Neural crest cell (in vitro differentiated cells): ENCODE measurements around the gene PATL2. TPM values are rescaled to one million over a fixed set of nuclear protein-coding genes. Genes with fewer than 3 reads are reported as not detected.

ENCODE experiments used
- DNase-seq: peaks from one replicate; pipeline ENCODE4 v3.0.0; 2021; ENCODE audit warnings: low read depth, mixed read lengths, low spot score
- H3K27ac Mint-ChIP-seq: one replicate; pipeline ENCODE4 v1.8.0; 2021; ENCODE audit warnings: mild to moderate bottlenecking, mixed read lengths; ENCODE audit not compliant: unreplicated experiment
- H3K27me3 Mint-ChIP-seq: 2 replicates; pipeline ENCODE4 v1.8.0; 2021; ENCODE audit warnings: low read depth, mild to moderate bottlenecking, mixed read lengths
- H3K36me3 Mint-ChIP-seq: 2 replicates; pipeline ENCODE4 v1.8.0; 2021; ENCODE audit warnings: low read depth, mild to moderate bottlenecking, mixed read lengths
- H3K4me1 Mint-ChIP-seq: 2 replicates; pipeline ENCODE4 v1.8.0; 2021; ENCODE audit warnings: mixed read lengths
- H3K4me3 Mint-ChIP-seq: one replicate; pipeline ENCODE4 v1.8.0; 2021; ENCODE audit warnings: mild to moderate bottlenecking, mixed read lengths
- H3K9me3 Mint-ChIP-seq: 2 replicates; pipeline ENCODE4 v1.8.0; 2021; ENCODE audit warnings: mixed read lengths
- total RNA-seq: library from RNA; stranded (reverse); gene quantifications from 2 replicates; pipeline ENCODE4 v1.2.1, GENCODE V29; 2021
- TF ChIP-seq, protein P1 (sequence below): fragments of 200-600 bp; sonication (generic); conservative IDR thresholded peaks from 2 replicates; pipeline ENCODE4 v1.5.0; 2021; ENCODE audit warnings: antibody characterized with exemption, mild to moderate bottlenecking

The PATL2 gene
- total RNA-seq, 1 donor from 2014 or later, result 0.35 TPM

DNA sequence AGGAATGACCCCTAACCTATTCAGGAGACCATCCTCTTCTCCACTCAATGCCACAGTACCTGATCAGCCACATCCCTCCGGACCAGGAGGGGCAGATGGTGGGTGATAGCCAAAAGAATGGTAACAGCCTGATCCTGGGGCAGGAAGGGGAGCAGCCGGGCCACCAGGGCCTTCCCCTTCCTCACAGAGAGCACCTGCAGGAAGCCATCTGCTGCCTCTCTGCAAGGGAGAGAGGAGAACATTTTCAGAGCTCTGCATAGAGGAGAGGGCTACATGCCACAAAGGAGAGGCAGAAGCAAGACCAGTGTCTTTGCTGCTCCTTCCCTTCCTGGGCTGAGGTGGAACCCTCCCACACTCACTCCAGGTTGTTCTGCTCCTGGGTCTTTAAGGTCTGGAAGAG lies 42.2 kb downstream of the PATL2 start:
- no peaks in the 10 kb centered on the region for H3K36me3 Mint-ChIP-seq

GRCh38 chr15:44667039-44667360 lies 44.1 kb downstream of the PATL2 start:
- Mint-ChIP-seq H3K4me3 (peak overlapping the region; percentile 47), H3K9me3 (peaks cover 2% of the 10 kb centered on the region), H3K4me1 (peaks cover 10% of the 10 kb centered on the region), H3K27me3 (peaks cover 20% of the 10 kb centered on the region), H3K36me3 (no peaks in the 10 kb centered on the region), H3K27ac (no peak overlapping the region)
- DNase-seq, result no peak
- TF ChIP-seq, protein P1, sequence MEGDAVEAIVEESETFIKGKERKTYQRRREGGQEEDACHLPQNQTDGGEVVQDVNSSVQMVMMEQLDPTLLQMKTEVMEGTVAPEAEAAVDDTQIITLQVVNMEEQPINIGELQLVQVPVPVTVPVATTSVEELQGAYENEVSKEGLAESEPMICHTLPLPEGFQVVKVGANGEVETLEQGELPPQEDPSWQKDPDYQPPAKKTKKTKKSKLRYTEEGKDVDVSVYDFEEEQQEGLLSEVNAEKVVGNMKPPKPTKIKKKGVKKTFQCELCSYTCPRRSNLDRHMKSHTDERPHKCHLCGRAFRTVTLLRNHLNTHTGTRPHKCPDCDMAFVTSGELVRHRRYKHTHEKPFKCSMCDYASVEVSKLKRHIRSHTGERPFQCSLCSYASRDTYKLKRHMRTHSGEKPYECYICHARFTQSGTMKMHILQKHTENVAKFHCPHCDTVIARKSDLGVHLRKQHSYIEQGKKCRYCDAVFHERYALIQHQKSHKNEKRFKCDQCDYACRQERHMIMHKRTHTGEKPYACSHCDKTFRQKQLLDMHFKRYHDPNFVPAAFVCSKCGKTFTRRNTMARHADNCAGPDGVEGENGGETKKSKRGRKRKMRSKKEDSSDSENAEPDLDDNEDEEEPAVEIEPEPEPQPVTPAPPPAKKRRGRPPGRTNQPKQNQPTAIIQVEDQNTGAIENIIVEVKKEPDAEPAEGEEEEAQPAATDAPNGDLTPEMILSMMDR, result no peak

More for the DNA sequence above, 42.2 kb downstream of the PATL2 start:
- Mint-ChIP-seq H3K27ac (no peak overlapping the region), H3K4me3 (no peak overlapping the region), H3K4me1 (peaks cover 1% of the 10 kb centered on the region), H3K27me3 (peaks cover 24% of the 10 kb centered on the region), H3K9me3 (peaks cover under 1% of the 10 kb centered on the region)
- TF ChIP-seq, protein P1, result no peak
- no peak for DNase-seq

- H3K9me3 Mint-ChIP-seq, result peaks cover 2% of the 10 kb centered on the region
- no peak for DNase-seq
- H3K4me3 Mint-ChIP-seq, result peak overlapping the region; percentile 47
- H3K27me3 Mint-ChIP-seq, result peaks cover 20% of the 10 kb centered on the region
- H3K4me1 Mint-ChIP-seq, result peaks cover 14% of the 10 kb centered on the region
- H3K36me3 Mint-ChIP-seq, result no peaks in the 10 kb centered on the region
- TF ChIP-seq, protein P1, result no peak
- H3K27ac Mint-ChIP-seq, result no peak overlapping the region
These were observed 44.7 kb downstream of the PATL2 start for GRCh38 chr15:44666210-44667038.

DNA sequence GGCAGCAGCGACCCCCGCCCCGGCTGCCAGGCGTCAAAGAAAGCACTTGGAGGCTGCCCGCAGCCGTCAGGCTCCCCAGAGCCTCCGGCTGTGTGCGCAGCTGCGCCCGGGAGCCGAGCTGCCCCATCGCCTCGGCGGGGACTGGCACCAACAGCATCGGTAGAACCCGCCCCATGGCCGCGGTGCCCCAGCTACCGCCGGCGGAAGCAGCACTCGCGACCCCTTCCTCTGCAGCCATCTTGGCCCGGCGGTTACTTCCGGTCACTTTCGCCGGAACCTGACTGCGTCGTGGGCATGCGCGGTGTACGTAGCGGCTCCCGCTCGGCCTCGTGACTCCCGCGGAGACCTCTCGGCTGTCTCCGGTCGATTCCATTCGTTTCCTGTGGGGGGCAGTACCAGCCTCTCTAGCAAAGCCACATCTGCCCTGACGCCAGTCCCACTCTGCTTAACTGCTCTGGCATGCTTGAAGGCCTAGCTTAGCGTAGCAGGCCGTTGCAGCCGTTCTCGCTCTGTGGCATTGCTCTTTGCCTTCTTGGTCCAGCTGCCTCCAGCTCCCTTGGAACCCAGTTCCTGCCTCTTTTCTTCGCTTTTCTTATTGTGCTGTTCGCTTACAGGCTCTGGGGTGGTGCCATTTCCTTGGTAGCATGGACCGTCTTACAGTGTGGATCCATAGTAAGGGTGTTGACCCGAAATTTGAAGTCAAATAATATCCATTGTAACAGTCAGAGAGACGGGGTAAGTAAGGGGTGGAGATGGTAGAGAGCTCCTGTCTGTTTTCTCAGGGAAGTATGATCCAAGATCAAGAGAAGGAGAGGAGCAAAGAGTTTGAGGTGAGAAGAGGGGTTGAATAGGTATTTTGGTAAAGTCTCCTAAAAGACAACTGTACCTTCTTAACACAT lies 47.5 kb downstream of the PATL2 start, which contains the start of gene SPG11:
TSS of gene SPG11 (minus strand) at position 253 of the 899 bp plus-strand sequence. CDS start at position 238, 15 bp downstream.
- peaks cover 15% of the 10 kb centered on the region for H3K27me3 Mint-ChIP-seq
- peak within 1 kb of the TSS; percentile 99 for H3K4me3 Mint-ChIP-seq
- H3K36me3 Mint-ChIP-seq, result peaks cover 7% of the 10 kb centered on the region
- peak; percentile 97 for DNase-seq
- TF ChIP-seq, protein P1, result peak; percentile 95
- peaks cover 18% of the 10 kb centered on the region for H3K4me1 Mint-ChIP-seq
- H3K27ac Mint-ChIP-seq, result peak within 1 kb of the TSS; percentile 94
- peaks cover 2% of the 10 kb centered on the region for H3K9me3 Mint-ChIP-seq
